PC-9 (cell line): ENCODE results near the gene CD3D. TPM values are rescaled to one million over a fixed set of nuclear protein-coding genes. Genes with fewer than 3 reads are reported as not detected.

ENCODE experiments used
- BruUV-seq: library from RNA; stranded (reverse); fragments of 400-500 nt; replicated peaks from 2 replicates; lab custom pipeline; 2021; lab: Mats Ljungman, UMichigan
- CTCF ChIA-PET: fragments of 300-600 bp; sonication (Branson Sonifier 250); formaldehyde crosslinking; loops from one replicate; lab custom pipeline; 2022; ENCODE audit warnings: antibody characterized with exemption; lab: Charles Lee
- POLR2A ChIA-PET: fragments of 300-600 bp; sonication (Branson Sonifier 250); formaldehyde crosslinking; loops from one replicate; lab custom pipeline; 2022; ENCODE audit warnings: antibody characterized with exemption; ENCODE audit not compliant: unreplicated experiment; lab: Charles Lee
- DNase-seq, 2 experiments: peaks; one replicate each; pipeline versions ENCODE4 v3.0.0 to v3.0.0-alpha.2; 2015 to 2022; ENCODE audit warnings: mixed read lengths in 1 of 2
- H2AFZ ChIP-seq: fragments of 200-600 bp; sonication (generic); 2 replicates; pipeline ENCODE4 v1.8.1; 2017; ENCODE audit warnings: antibody characterized with exemption
- H3F3A ChIP-seq: fragments of 200-600 bp; sonication (generic); 2 replicates; pipeline ENCODE4 v1.8.1; 2017; ENCODE audit warnings: antibody characterized with exemption, mild to moderate bottlenecking, low read depth; ENCODE audit not compliant: insufficient read depth
- H3K27ac ChIP-seq: fragments of 200-600 bp; sonication (generic); 2 replicates; pipeline ENCODE4 v1.6.1; 2016; ENCODE audit warnings: mixed run types
- H3K27me3 ChIP-seq: fragments of 200-600 bp; sonication (generic); 2 replicates; pipeline ENCODE4 v1.6.1; 2016; ENCODE audit warnings: low read depth, mixed run types; ENCODE audit not compliant: insufficient read depth
- H3K36me3 ChIP-seq: fragments of 200-600 bp; sonication (generic); 2 replicates; pipeline ENCODE4 v1.6.1; 2016; ENCODE audit warnings: low read depth, mixed run types
- H3K4me1 ChIP-seq: fragments of 200-600 bp; sonication (generic); replicated peaks from 2 replicates; pipeline ENCODE4 v1.6.1; 2016; ENCODE audit warnings: mixed run types; ENCODE audit not compliant: insufficient read depth
- H3K4me2 ChIP-seq: fragments of 200-600 bp; sonication (generic); 2 replicates; pipeline ENCODE4 v1.6.1; 2017; ENCODE audit warnings: mixed run types
- H3K4me3 ChIP-seq: fragments of 200-600 bp; sonication (generic); 2 replicates; pipeline ENCODE4 v1.6.1; 2016; ENCODE audit warnings: mixed run types
- H3K79me2 ChIP-seq: fragments of 200-600 bp; sonication (generic); 2 replicates; pipeline ENCODE4 v1.6.1; 2017; ENCODE audit warnings: low read depth, mixed run types
- H3K9me2 ChIP-seq: fragments of 200-600 bp; sonication (generic); 2 replicates; pipeline ENCODE4 v1.8.1; 2017; ENCODE audit warnings: mild to moderate bottlenecking; ENCODE audit not compliant: insufficient read depth
- H3K9me3 ChIP-seq: fragments of 200-600 bp; sonication (generic); 2 replicates; pipeline ENCODE4 v1.8.1; 2016; ENCODE audit warnings: low read depth; ENCODE audit not compliant: insufficient read depth
- H4K20me1 ChIP-seq: fragments of 200-600 bp; sonication (generic); 2 replicates; pipeline ENCODE4 v1.8.1; 2017; ENCODE audit not compliant: insufficient read depth
- EZH2 ChIP-seq: fragments of 200-600 bp; sonication (generic); IDR thresholded peaks from 2 replicates; pipeline ENCODE4 v1.8.0; 2017; ENCODE audit warnings: antibody characterized with exemption, low read depth
- intact Hi-C: fragments of 100-400 bp; cut with micrococcal nuclease; formaldehyde crosslinking; loops from one replicate; pipeline ENCODE4 v1.10.0; 2022; ENCODE audit not compliant: unreplicated experiment
- total RNA-seq: library from RNA; stranded (reverse); gene quantifications from 2 replicates; pipeline ENCODE4 v1.2.3, GENCODE V29; 2021
- TF ChIP-seq, protein P1 (sequence below): fragments of 200-600 bp; sonication (generic); conservative IDR thresholded peaks from 2 replicates; pipeline ENCODE4 v1.6.1; 2017; ENCODE audit warnings: mixed run types, antibody characterized with exemption, mild to moderate bottlenecking, moderate library complexity

Gene CD3D
- total RNA-seq, 1 experiment from 2014 or later, result not detected

DNA sequence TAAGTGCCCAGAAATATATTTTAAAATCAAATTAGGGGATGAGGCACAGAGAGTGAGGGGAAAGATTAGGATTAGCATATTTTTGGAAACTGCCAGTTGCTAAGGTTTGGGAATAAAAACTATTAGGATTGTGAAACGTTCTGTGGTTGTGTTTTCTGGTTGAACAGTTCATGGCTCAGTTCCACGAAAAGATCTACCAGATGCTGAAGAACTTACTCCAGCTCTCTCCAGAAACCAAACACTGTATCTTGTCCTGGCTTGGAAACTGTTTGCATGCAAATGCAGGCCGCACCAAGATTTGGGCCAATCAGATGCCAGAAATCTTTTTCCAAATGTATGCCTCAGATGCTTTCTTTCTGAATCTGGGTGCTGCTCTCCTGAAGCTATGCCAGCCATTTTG, 32.2 kb upstream of the CD3D start:
- ChIA-PET POLR2A (interaction anchor here (0.6 kb wide), 1 partner anchor 131 kb away, joined by 3 read pairs; no protein-coding TSS in a partner anchor), CTCF (no interaction called here)
- Histone ChIP-seq H3K4me3 (no peak overlapping the region), H2AFZ (no peak overlapping the region), H3K9me2 (no peaks in the 10 kb centered on the region), H4K20me1 (no peaks in the 10 kb centered on the region; the same call in 1 of the 2 replicates), H3K4me1 (no peaks in the 10 kb centered on the region), H3K4me2 (no peak overlapping the region), H3K79me2 (no peaks in the 10 kb centered on the region), H3K27ac (no peak overlapping the region), H3K27me3 (no peaks in the 10 kb centered on the region), H3K36me3 (peaks cover 50% of the 10 kb centered on the region), H3F3A (0 out of 2 replicates have a peak, but pooled peaks cover 3% of the 10 kb centered on the region), H3K9me3 (no peaks in the 10 kb centered on the region)
- intact Hi-C loops, result no loop called here
- BruUV-seq, result no TSS peak
- TF ChIP-seq EZH2, result no peak
- TF ChIP-seq, protein P1, sequence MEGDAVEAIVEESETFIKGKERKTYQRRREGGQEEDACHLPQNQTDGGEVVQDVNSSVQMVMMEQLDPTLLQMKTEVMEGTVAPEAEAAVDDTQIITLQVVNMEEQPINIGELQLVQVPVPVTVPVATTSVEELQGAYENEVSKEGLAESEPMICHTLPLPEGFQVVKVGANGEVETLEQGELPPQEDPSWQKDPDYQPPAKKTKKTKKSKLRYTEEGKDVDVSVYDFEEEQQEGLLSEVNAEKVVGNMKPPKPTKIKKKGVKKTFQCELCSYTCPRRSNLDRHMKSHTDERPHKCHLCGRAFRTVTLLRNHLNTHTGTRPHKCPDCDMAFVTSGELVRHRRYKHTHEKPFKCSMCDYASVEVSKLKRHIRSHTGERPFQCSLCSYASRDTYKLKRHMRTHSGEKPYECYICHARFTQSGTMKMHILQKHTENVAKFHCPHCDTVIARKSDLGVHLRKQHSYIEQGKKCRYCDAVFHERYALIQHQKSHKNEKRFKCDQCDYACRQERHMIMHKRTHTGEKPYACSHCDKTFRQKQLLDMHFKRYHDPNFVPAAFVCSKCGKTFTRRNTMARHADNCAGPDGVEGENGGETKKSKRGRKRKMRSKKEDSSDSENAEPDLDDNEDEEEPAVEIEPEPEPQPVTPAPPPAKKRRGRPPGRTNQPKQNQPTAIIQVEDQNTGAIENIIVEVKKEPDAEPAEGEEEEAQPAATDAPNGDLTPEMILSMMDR, result no peak
- DNase-seq, result no peak

DNA sequence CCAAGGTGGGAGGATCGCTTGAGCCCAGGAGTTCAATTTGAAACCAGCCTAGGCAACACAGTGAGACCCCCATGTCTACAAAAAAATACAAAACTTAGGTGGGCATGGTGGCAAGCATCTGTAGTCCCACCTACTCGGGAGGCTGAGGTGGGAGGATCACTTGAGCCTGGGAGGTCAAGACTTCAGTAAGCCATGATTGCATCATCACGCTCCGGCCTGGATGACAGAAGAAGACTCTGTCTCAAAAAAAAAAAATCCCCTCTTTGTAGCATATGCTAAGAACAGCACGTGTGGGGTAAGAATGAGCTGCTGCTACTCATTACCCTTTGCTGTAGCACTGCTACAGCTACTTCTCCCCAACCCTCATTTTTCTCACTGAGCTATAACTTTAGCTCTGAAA, 31.4 kb upstream of the CD3D start:
- peaks cover 53% of the 10 kb centered on the region for H3K36me3 ChIP-seq
- POLR2A ChIA-PET, result interaction anchor here (0.6 kb wide), 2 partner anchors 52 to 132 kb away, joined by 3 to 10 read pairs; no protein-coding TSS in a partner anchor

DNA sequence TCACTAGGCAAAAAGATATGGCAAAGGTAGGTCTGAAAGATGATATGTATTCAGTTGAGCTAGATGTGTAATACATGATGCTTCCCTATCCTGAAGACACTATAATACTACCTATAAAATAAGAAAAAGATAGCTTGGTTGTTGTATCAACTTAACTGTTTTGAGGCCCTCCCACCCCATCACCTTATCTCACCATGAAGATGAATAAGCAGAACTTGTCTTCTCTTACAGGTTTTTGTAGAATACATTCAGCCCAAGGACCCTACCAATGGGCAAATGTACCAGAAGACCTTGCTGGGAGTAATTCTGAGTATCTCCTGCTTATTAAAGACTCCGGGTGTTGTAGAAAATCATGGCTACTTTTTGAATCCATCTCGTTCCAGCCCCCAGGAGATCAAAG, 30.8 kb upstream of the CD3D start:
- Histone ChIP-seq H2AFZ (no peak overlapping the region), H3K4me1 (no peaks in the 10 kb centered on the region), H4K20me1 (no peaks in the 10 kb centered on the region; the same call in 1 of the 2 replicates), H3K27ac (no peak overlapping the region), H3F3A (0 out of 2 replicates have a peak, but pooled peaks cover 3% of the 10 kb centered on the region), H3K79me2 (no peaks in the 10 kb centered on the region), H3K27me3 (no peaks in the 10 kb centered on the region), H3K36me3 (peaks cover 53% of the 10 kb centered on the region), H3K9me2 (no peaks in the 10 kb centered on the region), H3K9me3 (no peaks in the 10 kb centered on the region), H3K4me3 (no peak overlapping the region), H3K4me2 (no peak overlapping the region)
- DNase-seq, result no peak
- intact Hi-C loops, result no loop called here
- BruUV-seq, result no TSS peak
- ChIA-PET POLR2A (no interaction called here), CTCF (no interaction called here)
- TF ChIP-seq, protein P1, result no peak
- no peak for TF ChIP-seq EZH2

More for the DNA sequence above, 31.4 kb upstream of the CD3D start:
- Histone ChIP-seq H2AFZ (no peak overlapping the region), H3K27ac (no peak overlapping the region), H3K9me3 (no peaks in the 10 kb centered on the region), H3K79me2 (no peaks in the 10 kb centered on the region), H3F3A (0 out of 2 replicates have a peak, but pooled peaks cover 3% of the 10 kb centered on the region), H4K20me1 (no peaks in the 10 kb centered on the region; the same call in 1 of the 2 replicates), H3K27me3 (no peaks in the 10 kb centered on the region), H3K4me2 (no peak overlapping the region), H3K4me1 (no peaks in the 10 kb centered on the region), H3K9me2 (no peaks in the 10 kb centered on the region), H3K4me3 (no peak overlapping the region)
- CTCF ChIA-PET, result interaction anchor here (0.7 kb wide), 1 partner anchor 556 kb away, joined by 3 read pairs; no protein-coding TSS in a partner anchor
- intact Hi-C loops, result no loop called here
- DNase-seq, result no peak
- TF ChIP-seq EZH2, result no peak
- TF ChIP-seq, protein P1, result no peak
- no TSS peak for BruUV-seq
